H1 (cell line): ENCODE results near the gene ZNF425. TPM values are rescaled to one million over a fixed set of nuclear protein-coding genes. Genes with fewer than 3 reads are reported as not detected.

Source experiments
- BCL11A ChIP-seq, 2 experiments: IDR thresholded peaks; one replicate each; pipeline ENCODE4 v1.6.1; 2011; ENCODE audit warnings: low read depth in 2 of 2, low read length in 2 of 2, mild to moderate bottlenecking in 2 of 2
- BRCA1 ChIP-seq: IDR thresholded peaks from 2 replicates; pipeline ENCODE4 v1.6.1; 2012; ENCODE audit warnings: low read depth, low read length, improper control_type of control experiment
- CBX8 ChIP-seq: fragments of 300-800, 300-1000 bp; sonication (generic); IDR thresholded peaks from 2 replicates; pipeline ENCODE4 v1.7.1; 2016; ENCODE audit warnings: low read depth, low read length, borderline replicate concordance
- CREB1 ChIP-seq: IDR thresholded peaks from 2 replicates; pipeline ENCODE4 v1.6.1; 2012; ENCODE audit warnings: inconsistent platforms
- CTBP2 ChIP-seq: IDR thresholded peaks from 2 replicates; pipeline ENCODE4 v1.7.0; 2011; ENCODE audit warnings: borderline replicate concordance, mild to moderate bottlenecking, moderate library complexity, mixed read lengths, low read length; ENCODE audit not compliant: insufficient read depth, insufficient read length
- E2F6 ChIP-seq: IDR thresholded peaks from 2 replicates; pipeline ENCODE4 v1.6.1; 2012; ENCODE audit warnings: inconsistent platforms
- GTF2F1 ChIP-seq: IDR thresholded peaks from 2 replicates; pipeline ENCODE4 v1.6.1; 2012; ENCODE audit warnings: low read depth, low read length, improper control_type of control experiment, borderline replicate concordance
- KDM5A ChIP-seq: fragments of 200-600 bp; IDR thresholded peaks from 2 replicates; pipeline ENCODE4 v1.7.1; 2012; ENCODE audit warnings: mild to moderate bottlenecking, low read length, inconsistent platforms, mixed read lengths
- RXRA ChIP-seq: IDR thresholded peaks from 2 replicates; pipeline ENCODE4 v1.6.1; 2011; ENCODE audit warnings: low read depth, mild to moderate bottlenecking, low read length, moderate library complexity; ENCODE audit not compliant: insufficient read depth
- SP2 ChIP-seq: IDR thresholded peaks from 2 replicates; pipeline ENCODE4 v1.6.1; 2012; ENCODE audit warnings: mild to moderate bottlenecking, low read length, inconsistent platforms
- TAF7 ChIP-seq: optimal IDR thresholded peaks from 2 replicates; pipeline ENCODE3; 2011; ENCODE audit warnings: low read depth, mild to moderate bottlenecking, inconsistent platforms, low read length, moderate library complexity, borderline replicate concordance
- polyA plus RNA-seq, 7 experiments: library from polyadenylated mRNA; depleted of rRNA in 3 of 7; stranded (reverse) in 5 of 7; unstranded in 2 of 7; fragments of >200 nt in 5 of 7; fragments of 200-250 nt in 2 of 7; gene quantifications; 1 replicate in 5 of 7; 2 replicates in 1 of 7; 4 replicates in 1 of 7; pipeline versions ENCODE4 v1.2.1 to v1.2.3, GENCODE V29; 2011 to 2013; ENCODE audit warnings: missing spikeins in 2 of 7, mixed read lengths in 2 of 7
- total RNA-seq: library from RNA; stranded (reverse); fragmentation: NEBNext Ultra II Directional; extraction: Animal tissue kit (Norgen Biotek cat#: 25700); gene quantifications from 2 replicates; pipeline ENCODE4 v1.2.1, GENCODE V29; 2021
- TF ChIP-seq, protein P1 (sequence below): IDR thresholded peaks from 2 replicates; pipeline ENCODE4 v1.6.1; 2011; ENCODE audit warnings: low read length, improper control_type of control experiment

ZNF425 gene
- total and polyA plus RNA-seq, 2 of the 8 experiments (the other 6 are each of a cell fraction or from before 2014, with no cell fraction given): 3.4 to 6.1 TPM

DNA sequence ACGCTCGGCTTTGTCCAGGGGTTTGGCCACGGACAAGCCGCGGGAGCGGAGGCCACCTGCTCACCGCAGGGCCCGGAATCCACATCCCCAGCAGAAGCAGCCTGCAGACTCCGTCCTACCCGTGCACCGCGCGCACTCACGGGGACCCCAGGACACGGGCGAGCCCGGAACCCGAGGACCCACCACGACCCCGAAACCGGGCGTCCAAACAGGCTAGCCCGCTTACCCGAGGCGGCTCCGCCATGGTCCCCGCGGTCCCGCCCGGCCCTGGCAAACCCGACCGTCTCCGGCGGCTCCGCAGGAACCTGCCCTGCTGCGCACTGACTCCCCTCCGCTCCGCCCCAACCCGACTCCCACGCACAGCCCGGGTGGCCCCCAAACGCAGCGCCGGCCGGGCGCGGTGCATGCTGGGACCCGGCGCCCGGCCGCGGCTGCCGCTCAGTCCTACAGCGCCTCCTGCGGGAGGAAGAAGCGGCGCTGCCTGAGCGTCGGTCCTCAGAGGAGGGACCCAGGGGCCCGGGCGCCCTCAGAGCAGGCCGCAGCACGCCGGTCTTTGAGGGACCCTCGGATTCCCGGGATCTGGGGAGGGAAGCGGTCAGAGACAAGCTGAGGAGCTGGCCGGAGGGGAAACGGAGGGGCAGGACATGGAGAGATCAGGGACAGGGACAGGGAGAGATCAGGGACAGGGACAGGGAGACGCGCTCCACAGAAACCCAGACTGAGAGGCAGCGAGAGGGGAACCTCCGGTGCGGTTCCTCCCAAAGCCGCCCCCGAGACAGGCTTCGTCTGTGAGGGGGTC, 35.5 kb downstream of the ZNF425 start, which contains the start of gene ZNF786 (continued):
- TF ChIP-seq TAF7 (peak; percentile 89), BCL11A (IDR thresholded peaks at IDR 0.05; ENCODE audit: low read depth in 2 of 2, low read length in 2 of 2) (no peak), GTF2F1 (no peak), CBX8 (no peak), E2F6 (peak; percentile 24; the same call in 1 of the 2 replicates), CREB1 (peak; percentile 59; the same call in 1 of the 2 replicates), RXRA (no peak), SP2 (no peak), BRCA1 (no peak), KDM5A (0 out of 2 replicates have a peak, but pooled peaks have one; percentile 23), CTBP2 (peak; percentile 68)
- TF ChIP-seq, protein P1, sequence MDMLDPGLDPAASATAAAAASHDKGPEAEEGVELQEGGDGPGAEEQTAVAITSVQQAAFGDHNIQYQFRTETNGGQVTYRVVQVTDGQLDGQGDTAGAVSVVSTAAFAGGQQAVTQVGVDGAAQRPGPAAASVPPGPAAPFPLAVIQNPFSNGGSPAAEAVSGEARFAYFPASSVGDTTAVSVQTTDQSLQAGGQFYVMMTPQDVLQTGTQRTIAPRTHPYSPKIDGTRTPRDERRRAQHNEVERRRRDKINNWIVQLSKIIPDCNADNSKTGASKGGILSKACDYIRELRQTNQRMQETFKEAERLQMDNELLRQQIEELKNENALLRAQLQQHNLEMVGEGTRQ: peak; percentile 4; the same call in 1 of the 2 replicates
